H1 (cell line): Measurements from ENCODE around the gene TCF7L2. TPM values are rescaled to one million over a fixed set of nuclear protein-coding genes. Genes with fewer than 3 reads are reported as not detected.
A peak's percentile ranks its signal among the peaks of the same experiment; 100 is the strongest.

ENCODE experiments used
- CBX8 ChIP-seq: fragments of 300-800, 300-1000 bp; sonication (generic); IDR thresholded peaks from 2 replicates; pipeline ENCODE4 v1.7.1; 2016; ENCODE audit warnings: low read depth, low read length, borderline replicate concordance
- NANOG ChIP-seq: IDR thresholded peaks from 2 replicates; pipeline ENCODE4 v1.6.1; 2011; ENCODE audit warnings: low read length, low read depth, mild to moderate bottlenecking, inconsistent platforms; ENCODE audit not compliant: insufficient read depth, poor library complexity, severe bottlenecking
- POU5F1 ChIP-seq: IDR thresholded peaks from 2 replicates; pipeline ENCODE4 v1.6.1; 2011; ENCODE audit warnings: low read depth, mild to moderate bottlenecking, low read length, moderate library complexity
- RAD21 ChIP-seq, 2 experiments: IDR thresholded peaks in 1 of 2; conservative IDR thresholded peaks in 1 of 2; 2 replicates each; pipeline ENCODE4 v1.6.1; 2011; ENCODE audit warnings: low read depth in 2 of 2, low read length in 2 of 2, improper control_type of control experiment in 1 of 2, inconsistent platforms in 1 of 2, mild to moderate bottlenecking in 1 of 2, moderate library complexity in 1 of 2
- SIX5 ChIP-seq: IDR thresholded peaks from 2 replicates; pipeline ENCODE4 v1.6.1; 2011; ENCODE audit warnings: mild to moderate bottlenecking, low read depth, low read length
- SRF ChIP-seq: IDR thresholded peaks from 2 replicates; pipeline ENCODE4 v1.6.1; 2011; ENCODE audit warnings: mild to moderate bottlenecking, low read depth, low read length, moderate library complexity
- polyA plus RNA-seq, 7 experiments: library from polyadenylated mRNA; depleted of rRNA in 3 of 7; stranded (reverse) in 5 of 7; unstranded in 2 of 7; fragments of >200 nt in 5 of 7; fragments of 200-250 nt in 2 of 7; gene quantifications; 1 replicate in 5 of 7; 2 replicates in 1 of 7; 4 replicates in 1 of 7; pipeline versions ENCODE4 v1.2.1 to v1.2.3, GENCODE V29; 2011 to 2013; ENCODE audit warnings: missing spikeins in 2 of 7, mixed read lengths in 2 of 7
- total RNA-seq: library from RNA; stranded (reverse); fragmentation: NEBNext Ultra II Directional; extraction: Animal tissue kit (Norgen Biotek cat#: 25700); gene quantifications from 2 replicates; pipeline ENCODE4 v1.2.1, GENCODE V29; 2021
- TF ChIP-seq, protein P1 (sequence below), 3 experiments: IDR thresholded peaks; 1 replicate in 2 of 3; 2 replicates in 1 of 3; pipeline versions ENCODE4 v1.5.1 to v1.6.1; 2011; ENCODE audit warnings: low read length in 3 of 3, mild to moderate bottlenecking in 3 of 3, inconsistent platforms in 2 of 3, low read depth in 1 of 3, moderate library complexity in 1 of 3; ENCODE audit not compliant: insufficient read depth in 1 of 3; ENCODE audit errors: control extremely low read depth in 1 of 3

The TCF7L2 gene
- total and polyA plus RNA-seq, 2 of the 8 experiments (the other 6 are each of a cell fraction or from before 2014, with no cell fraction given), result 33.9 to 67.3 TPM

DNA sequence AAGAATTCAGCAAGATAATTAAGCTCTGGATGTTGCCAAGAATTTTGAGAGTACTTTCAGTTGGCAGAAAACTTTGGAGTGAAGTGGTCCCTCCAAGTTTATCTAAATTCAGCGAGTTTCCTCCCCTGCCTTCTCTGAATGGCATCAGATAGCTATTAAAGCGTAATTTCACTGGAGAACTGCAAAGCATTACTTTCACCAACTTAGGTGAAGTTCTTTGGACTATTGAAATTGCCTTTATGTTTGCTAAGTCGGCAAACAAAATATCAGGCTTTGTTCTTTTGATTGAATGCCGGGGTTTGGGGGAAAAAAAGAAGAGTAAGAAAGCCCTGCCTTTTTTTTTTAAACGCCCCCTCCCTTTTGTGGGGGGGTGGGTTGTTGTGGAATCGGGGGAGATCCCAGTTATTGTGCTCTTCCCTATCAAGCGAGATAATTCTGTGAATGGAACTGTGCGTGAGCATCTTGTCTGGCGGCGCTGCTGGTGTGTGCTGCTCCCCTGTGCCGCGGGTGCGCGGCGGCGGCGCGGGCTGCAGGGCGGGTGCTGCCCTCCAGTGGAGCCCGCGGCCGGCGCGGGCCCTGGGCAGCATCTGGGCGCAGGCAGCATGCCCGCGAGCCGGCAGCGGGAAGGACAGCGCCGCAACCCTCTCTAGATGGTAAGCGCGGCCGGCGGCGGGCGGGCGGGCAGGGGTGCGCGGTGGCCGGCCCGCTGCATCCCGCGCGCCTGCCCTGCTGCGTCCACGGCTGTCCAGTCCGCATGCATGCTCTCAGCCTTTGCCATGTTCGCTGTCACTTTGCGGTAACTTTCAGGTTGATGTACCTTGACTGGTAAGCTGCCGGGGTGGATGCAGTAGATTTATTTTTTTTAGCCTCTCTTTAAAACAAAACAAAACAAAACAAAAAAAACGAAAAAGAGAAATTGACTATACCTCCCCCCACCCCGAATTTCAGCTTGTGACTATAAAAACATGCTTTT, 176.5 kb downstream of the TCF7L2 start (continued):
- TF ChIP-seq SIX5, result no peak
- TF ChIP-seq SRF, result no peak
- TF ChIP-seq CBX8, result no peak
- no peak for TF ChIP-seq NANOG
- TF ChIP-seq POU5F1, result no peak
- TF ChIP-seq, protein P1, sequence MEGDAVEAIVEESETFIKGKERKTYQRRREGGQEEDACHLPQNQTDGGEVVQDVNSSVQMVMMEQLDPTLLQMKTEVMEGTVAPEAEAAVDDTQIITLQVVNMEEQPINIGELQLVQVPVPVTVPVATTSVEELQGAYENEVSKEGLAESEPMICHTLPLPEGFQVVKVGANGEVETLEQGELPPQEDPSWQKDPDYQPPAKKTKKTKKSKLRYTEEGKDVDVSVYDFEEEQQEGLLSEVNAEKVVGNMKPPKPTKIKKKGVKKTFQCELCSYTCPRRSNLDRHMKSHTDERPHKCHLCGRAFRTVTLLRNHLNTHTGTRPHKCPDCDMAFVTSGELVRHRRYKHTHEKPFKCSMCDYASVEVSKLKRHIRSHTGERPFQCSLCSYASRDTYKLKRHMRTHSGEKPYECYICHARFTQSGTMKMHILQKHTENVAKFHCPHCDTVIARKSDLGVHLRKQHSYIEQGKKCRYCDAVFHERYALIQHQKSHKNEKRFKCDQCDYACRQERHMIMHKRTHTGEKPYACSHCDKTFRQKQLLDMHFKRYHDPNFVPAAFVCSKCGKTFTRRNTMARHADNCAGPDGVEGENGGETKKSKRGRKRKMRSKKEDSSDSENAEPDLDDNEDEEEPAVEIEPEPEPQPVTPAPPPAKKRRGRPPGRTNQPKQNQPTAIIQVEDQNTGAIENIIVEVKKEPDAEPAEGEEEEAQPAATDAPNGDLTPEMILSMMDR (IDR thresholded peaks at IDR 0.05; ENCODE audit: control extremely low read depth in 1 of 3, insufficient read depth in 1 of 3, low read depth in 1 of 3, low read length in 3 of 3), result peak; percentile 69 to 83 (median 76)
- TF ChIP-seq RAD21 (IDR thresholded peaks at IDR 0.05 in 1 of 2, conservative IDR thresholded peaks at IDR 0.05 in 1 of 2; ENCODE audit: low read depth in 2 of 2, low read length in 2 of 2), result peak; percentile 58 to 85
